Measurements from ENCODE around the gene SMAD7. TPM values are rescaled to one million over a fixed set of nuclear protein-coding genes. Genes with fewer than 3 reads are reported as not detected.

SMAD7 gene
- total and polyA plus RNA-seq, 10 of the 15 experiments (the other 5 are each of a cell fraction or from before 2014, with no cell fraction given) = 1.3 to 22.5 (median 8.0) TPM

GRCh38 chr18:48957136-48957535 lies 6.4 kb upstream of the SMAD7 start:
- ATAC-seq (no peak), DNase-seq (ENCODE audit: low read depth, low spot score) (no peak), FAIRE-seq (no peak)
- Histone ChIP-seq H3K27ac (ENCODE audit: control insufficient read depth, insufficient read depth) (no peak overlapping the region), H3K9me3 (replicated peaks; ENCODE audit: control insufficient read depth, insufficient read depth, low read length) (no peaks in the 10 kb centered on the region), H3K4me3 (no peak overlapping the region), H4K20me1 (ENCODE audit: control insufficient read depth, insufficient read depth) (no peaks in the 10 kb centered on the region), H3K4me1 (ENCODE audit: control insufficient read depth, insufficient read depth, low read length) (no peaks in the 10 kb centered on the region), H3K4me2 (ENCODE audit: control insufficient read depth, insufficient read depth) (no peak overlapping the region), H3K9ac (ENCODE audit: control insufficient read depth, insufficient read depth, low read length) (no peak overlapping the region), H2AFZ (ENCODE audit: control insufficient read depth, low read depth, low read length) (no peak overlapping the region), H3K27me3 (replicated peaks in 1 of 2; ENCODE audit: control insufficient read depth in 2 of 2, insufficient read depth in 2 of 2, low read length in 1 of 2) (no peaks in the 10 kb centered on the region), H3K79me2 (ENCODE audit: control insufficient read depth, insufficient read depth, low read length) (no peaks in the 10 kb centered on the region; the same call in 1 of the 2 replicates), H3K36me3 (ENCODE audit: control insufficient read depth in 2 of 2, insufficient read depth in 2 of 2, low read length in 1 of 2) (no peaks in the 10 kb centered on the region)
- no TSS peak for BruUV-seq (replicated peaks)
- TF ChIP-seq LARP7 (IDR thresholded peaks at IDR 0.05) = no peak
- TF ChIP-seq FOS (IDR thresholded peaks at IDR 0.05; ENCODE audit: borderline replicate concordance, extremely low read depth, insufficient read length) = no peak
- TF ChIP-seq ESRRA (IDR thresholded peaks at IDR 0.05; ENCODE audit: low read length) = no peak
- in situ Hi-C loops (cut with MboI) (no loop called here), intact Hi-C loops (cut with micrococcal nuclease; ENCODE audit: unreplicated experiment) (loop anchor here (10.0 kb wide), 1 partner anchor 1328 kb away; the partner anchor contains the start of genes CXXC1 and MBD1)
- ChIA-PET RAD21 (ENCODE audit: unreplicated experiment) (interaction anchor here (1.2 kb wide), 1 partner anchor 178 kb away, joined by 3 read pairs; no protein-coding TSS in a partner anchor), SMC1A (ENCODE audit: uncharacterized antibody, unreplicated experiment) (interaction anchor here (1.2 kb wide), 1 partner anchor 179 kb away, joined by 4 read pairs; no protein-coding TSS in a partner anchor), CTCF (interaction anchor here (0.9 kb wide), 1 partner anchor 179 kb away, joined by 3 read pairs; no protein-coding TSS in a partner anchor), POLR2A (no interaction called here)
- WGBS (ENCODE audit: insufficient coverage, insufficient replicate concordance, low lambda C conversion rate, missing lambda C conversion rate) = 54% methylated on average over 8 of the region's 8 CpGs

- DNase-seq (ENCODE audit: low read depth, low spot score) (no peak), FAIRE-seq (peak; percentile 18), ATAC-seq (no peak)
- Histone ChIP-seq H3K4me2 (ENCODE audit: control insufficient read depth, insufficient read depth) (no peak overlapping the region), H3K9me3 (replicated peaks; ENCODE audit: control insufficient read depth, insufficient read depth, low read length) (no peaks in the 10 kb centered on the region), H3K9ac (ENCODE audit: control insufficient read depth, insufficient read depth, low read length) (no peak overlapping the region), H4K20me1 (ENCODE audit: control insufficient read depth, insufficient read depth) (no peaks in the 10 kb centered on the region), H3K27me3 (replicated peaks in 1 of 2; ENCODE audit: control insufficient read depth in 2 of 2, insufficient read depth in 2 of 2, low read length in 1 of 2) (no peaks in the 10 kb centered on the region), H3K27ac (ENCODE audit: control insufficient read depth, insufficient read depth) (no peak overlapping the region), H3K4me1 (ENCODE audit: control insufficient read depth, insufficient read depth, low read length) (no peaks in the 10 kb centered on the region), H3K79me2 (ENCODE audit: control insufficient read depth, insufficient read depth, low read length) (peaks cover 5% of the 10 kb centered on the region), H3K36me3 (ENCODE audit: control insufficient read depth in 2 of 2, insufficient read depth in 2 of 2, low read length in 1 of 2) (no peaks in the 10 kb centered on the region), H2AFZ (ENCODE audit: control insufficient read depth, low read depth, low read length) (no peak overlapping the region), H3K4me3 (no peak overlapping the region)
- TF ChIP-seq SKIL (IDR thresholded peaks at IDR 0.05; ENCODE audit: low read depth, poor library complexity, severe bottlenecking) = no peak
- no peak for TF ChIP-seq SUPT20H (IDR thresholded peaks at IDR 0.05; ENCODE audit: borderline replicate concordance, control insufficient read depth, low read depth, low read length)
- no peak for TF ChIP-seq ZBTB4 (CRISPR knock-in tag; IDR thresholded peaks at IDR 0.05)
- no peak for TF ChIP-seq PML (IDR thresholded peaks at IDR 0.05; ENCODE audit: low read length)
- TF ChIP-seq CBFB (IDR thresholded peaks at IDR 0.05; ENCODE audit: low read depth) = no peak
- no peak for TF ChIP-seq TARDBP (IDR thresholded peaks at IDR 0.05; ENCODE audit: borderline replicate concordance)
- no peak for TF ChIP-seq MTA2 (IDR thresholded peaks at IDR 0.05; ENCODE audit: low read depth)
- no peak for TF ChIP-seq CHD4 (IDR thresholded peaks at IDR 0.05)
- TF ChIP-seq KAT2A (conservative IDR thresholded peaks at IDR 0.05; ENCODE audit: control insufficient read depth, low read depth, low read length) = no peak
- in situ Hi-C loops (cut with MboI) = no loop called here
- ChIA-PET POLR2A (no interaction called here), SMC1A (ENCODE audit: uncharacterized antibody, unreplicated experiment) (interaction anchor here (0.6 to 1.3 kb wide), 2 partner anchors 29 to 35 kb away, joined by 3 read pairs; no protein-coding TSS in a partner anchor), RAD21 (ENCODE audit: unreplicated experiment) (no interaction called here), CTCF (interaction anchor here (1.1 kb wide), 1 partner anchor 43 kb away, joined by 3 read pairs; no protein-coding TSS in a partner anchor)
- intact Hi-C loops (cut with micrococcal nuclease; ENCODE audit: unreplicated experiment) = loop anchor here (10.0 kb wide), 1 partner anchor 1328 kb away; the partner anchor contains the start of genes CXXC1 and MBD1
- BruUV-seq (replicated peaks) = no TSS peak
- 61% methylated on average over 1 of the region's 1 CpG for WGBS (ENCODE audit: insufficient coverage, insufficient replicate concordance, low lambda C conversion rate, missing lambda C conversion rate)
These were observed 5.6 kb upstream of the SMAD7 start for GRCh38 chr18:48956356-48956755.
